ENCODE data around the gene VASP. TPM values are rescaled to one million over a fixed set of nuclear protein-coding genes. Genes with fewer than 3 reads are reported as not detected.

VASP gene
- polyA plus RNA-seq, 1 donor from 2014 or later: 6.1 TPM

DNA sequence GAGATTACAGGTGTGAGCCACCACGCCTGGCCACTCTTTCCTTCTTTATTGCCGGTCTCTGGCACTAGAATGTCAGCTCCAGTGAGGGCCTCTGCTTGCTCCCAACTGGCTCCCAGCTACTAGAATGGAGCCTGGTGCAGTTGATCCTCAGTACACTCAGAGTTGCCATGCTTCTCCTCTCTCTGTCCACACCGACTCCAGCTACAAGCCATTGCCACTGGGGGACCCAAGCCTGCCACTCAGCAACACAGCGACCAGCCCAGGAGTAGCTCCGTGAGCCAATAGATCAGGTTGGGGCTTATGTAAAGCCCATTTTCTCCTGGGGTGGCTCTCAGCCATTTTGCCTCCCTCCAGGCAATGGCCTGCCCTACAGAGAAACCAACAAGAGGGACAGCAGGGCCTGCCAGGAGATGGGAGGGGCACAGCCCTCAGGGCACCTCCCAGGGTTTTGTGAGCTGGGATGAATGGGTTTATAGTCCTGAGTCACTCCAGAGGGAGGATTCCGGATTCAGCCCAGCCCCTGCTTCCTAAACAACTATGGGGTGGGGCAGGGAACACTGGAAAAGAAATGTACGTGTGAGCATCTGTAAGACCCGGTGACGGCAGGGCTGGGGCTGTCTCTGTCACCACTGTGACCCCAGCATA is 40.8 kb downstream of the VASP start:
- Histone ChIP-seq H3K27ac (ENCODE audit: low read length) (no peak overlapping the region), H3K27me3 (ENCODE audit: insufficient read depth, low read depth, low read length) (no peaks in the 10 kb centered on the region), H4K20me1 (ENCODE audit: insufficient read depth) (no peaks in the 10 kb centered on the region), H2AFZ (ENCODE audit: low read depth, low read length) (no peak overlapping the region), H3K9me2 (ENCODE audit: insufficient read depth, low read length) (no peaks in the 10 kb centered on the region), H3K9me3 (ENCODE audit: low read length) (no peaks in the 10 kb centered on the region), H3K4me3 (ENCODE audit: low read length) (no peak overlapping the region), H3F3A (ENCODE audit: insufficient read depth, low read length, poor library complexity, severe bottlenecking) (no peaks in the 10 kb centered on the region), H3K36me3 (ENCODE audit: insufficient read depth, low read length) (no peaks in the 10 kb centered on the region), H3K79me2 (replicated peaks; ENCODE audit: insufficient read depth, low read length) (no peaks in the 10 kb centered on the region), H3K4me2 (ENCODE audit: low read length) (no peak overlapping the region), H3K9ac (ENCODE audit: low read length) (no peak overlapping the region)
- TF ChIP-seq, protein P1, sequence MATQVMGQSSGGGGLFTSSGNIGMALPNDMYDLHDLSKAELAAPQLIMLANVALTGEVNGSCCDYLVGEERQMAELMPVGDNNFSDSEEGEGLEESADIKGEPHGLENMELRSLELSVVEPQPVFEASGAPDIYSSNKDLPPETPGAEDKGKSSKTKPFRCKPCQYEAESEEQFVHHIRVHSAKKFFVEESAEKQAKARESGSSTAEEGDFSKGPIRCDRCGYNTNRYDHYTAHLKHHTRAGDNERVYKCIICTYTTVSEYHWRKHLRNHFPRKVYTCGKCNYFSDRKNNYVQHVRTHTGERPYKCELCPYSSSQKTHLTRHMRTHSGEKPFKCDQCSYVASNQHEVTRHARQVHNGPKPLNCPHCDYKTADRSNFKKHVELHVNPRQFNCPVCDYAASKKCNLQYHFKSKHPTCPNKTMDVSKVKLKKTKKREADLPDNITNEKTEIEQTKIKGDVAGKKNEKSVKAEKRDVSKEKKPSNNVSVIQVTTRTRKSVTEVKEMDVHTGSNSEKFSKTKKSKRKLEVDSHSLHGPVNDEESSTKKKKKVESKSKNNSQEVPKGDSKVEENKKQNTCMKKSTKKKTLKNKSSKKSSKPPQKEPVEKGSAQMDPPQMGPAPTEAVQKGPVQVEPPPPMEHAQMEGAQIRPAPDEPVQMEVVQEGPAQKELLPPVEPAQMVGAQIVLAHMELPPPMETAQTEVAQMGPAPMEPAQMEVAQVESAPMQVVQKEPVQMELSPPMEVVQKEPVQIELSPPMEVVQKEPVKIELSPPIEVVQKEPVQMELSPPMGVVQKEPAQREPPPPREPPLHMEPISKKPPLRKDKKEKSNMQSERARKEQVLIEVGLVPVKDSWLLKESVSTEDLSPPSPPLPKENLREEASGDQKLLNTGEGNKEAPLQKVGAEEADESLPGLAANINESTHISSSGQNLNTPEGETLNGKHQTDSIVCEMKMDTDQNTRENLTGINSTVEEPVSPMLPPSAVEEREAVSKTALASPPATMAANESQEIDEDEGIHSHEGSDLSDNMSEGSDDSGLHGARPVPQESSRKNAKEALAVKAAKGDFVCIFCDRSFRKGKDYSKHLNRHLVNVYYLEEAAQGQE (IDR thresholded peaks at IDR 0.05; ENCODE audit: borderline replicate concordance): no peak
- TF ChIP-seq, protein P2, sequence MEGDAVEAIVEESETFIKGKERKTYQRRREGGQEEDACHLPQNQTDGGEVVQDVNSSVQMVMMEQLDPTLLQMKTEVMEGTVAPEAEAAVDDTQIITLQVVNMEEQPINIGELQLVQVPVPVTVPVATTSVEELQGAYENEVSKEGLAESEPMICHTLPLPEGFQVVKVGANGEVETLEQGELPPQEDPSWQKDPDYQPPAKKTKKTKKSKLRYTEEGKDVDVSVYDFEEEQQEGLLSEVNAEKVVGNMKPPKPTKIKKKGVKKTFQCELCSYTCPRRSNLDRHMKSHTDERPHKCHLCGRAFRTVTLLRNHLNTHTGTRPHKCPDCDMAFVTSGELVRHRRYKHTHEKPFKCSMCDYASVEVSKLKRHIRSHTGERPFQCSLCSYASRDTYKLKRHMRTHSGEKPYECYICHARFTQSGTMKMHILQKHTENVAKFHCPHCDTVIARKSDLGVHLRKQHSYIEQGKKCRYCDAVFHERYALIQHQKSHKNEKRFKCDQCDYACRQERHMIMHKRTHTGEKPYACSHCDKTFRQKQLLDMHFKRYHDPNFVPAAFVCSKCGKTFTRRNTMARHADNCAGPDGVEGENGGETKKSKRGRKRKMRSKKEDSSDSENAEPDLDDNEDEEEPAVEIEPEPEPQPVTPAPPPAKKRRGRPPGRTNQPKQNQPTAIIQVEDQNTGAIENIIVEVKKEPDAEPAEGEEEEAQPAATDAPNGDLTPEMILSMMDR (IDR thresholded peaks at IDR 0.05; ENCODE audit: poor library complexity, severe bottlenecking): no peak
- no peak for TF ChIP-seq TAF1 (IDR thresholded peaks at IDR 0.05; ENCODE audit: low read depth)

DNA sequence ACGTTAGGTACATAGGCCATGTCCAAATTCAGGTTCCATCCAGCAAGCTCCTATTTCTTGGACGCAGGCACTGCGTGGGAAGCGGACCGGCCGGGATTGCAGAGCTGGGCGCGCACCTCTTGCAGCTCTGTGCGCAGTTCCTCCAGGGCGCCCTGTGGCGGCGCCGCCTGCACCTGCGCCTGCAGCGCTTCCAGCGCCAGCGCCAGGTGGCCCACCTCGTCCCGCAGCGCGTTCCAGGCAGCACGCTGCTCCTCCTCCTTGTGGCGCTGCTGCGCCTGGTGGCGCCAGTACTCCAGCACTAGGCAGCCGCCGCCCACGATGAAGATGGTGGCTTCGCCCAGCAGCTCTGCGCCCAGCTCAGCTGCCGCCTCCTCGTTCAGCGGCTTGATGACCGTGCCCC is 46.2 kb downstream of the VASP start:
- no peak overlapping the region for H3K4me3 ChIP-seq (ENCODE audit: low read length)
- H3K9me3 ChIP-seq (ENCODE audit: low read length): no peaks in the 10 kb centered on the region
- H3K79me2 ChIP-seq (replicated peaks; ENCODE audit: insufficient read depth, low read length): no peaks in the 10 kb centered on the region
- no peaks in the 10 kb centered on the region for H3K36me3 ChIP-seq (ENCODE audit: insufficient read depth, low read length)
- H3K27me3 ChIP-seq (ENCODE audit: insufficient read depth, low read depth, low read length): no peaks in the 10 kb centered on the region
- no peak overlapping the region for H3K4me2 ChIP-seq (ENCODE audit: low read length)
- no peaks in the 10 kb centered on the region for H3F3A ChIP-seq (ENCODE audit: insufficient read depth, low read length, poor library complexity, severe bottlenecking)
- H4K20me1 ChIP-seq (ENCODE audit: insufficient read depth): no peaks in the 10 kb centered on the region
- no peak overlapping the region for H2AFZ ChIP-seq (ENCODE audit: low read depth, low read length)
- no peak overlapping the region for H3K27ac ChIP-seq (ENCODE audit: low read length)
- TF ChIP-seq, protein P1 (IDR thresholded peaks at IDR 0.05; ENCODE audit: borderline replicate concordance): no peak
- TF ChIP-seq, protein P2 (IDR thresholded peaks at IDR 0.05; ENCODE audit: poor library complexity, severe bottlenecking): no peak
- TF ChIP-seq EP300 (conservative IDR thresholded peaks at IDR 0.05; ENCODE audit: poor library complexity, severe bottlenecking): no peak
- no peak for TF ChIP-seq RAD21 (conservative IDR thresholded peaks at IDR 0.05)
- TF ChIP-seq EZH2 (IDR thresholded peaks at IDR 0.05; ENCODE audit: borderline replicate concordance, insufficient read depth, low read length, poor library complexity, severe bottlenecking): no peak
- no peak for TF ChIP-seq POLR2AphosphoS5 (IDR thresholded peaks at IDR 0.05)
- no peak for TF ChIP-seq MXI1 (conservative IDR thresholded peaks at IDR 0.05; ENCODE audit: poor library complexity, severe bottlenecking)
- TF ChIP-seq TAF1 (IDR thresholded peaks at IDR 0.05; ENCODE audit: low read depth): no peak
- no peak for TF ChIP-seq SMC3 (conservative IDR thresholded peaks at IDR 0.05; ENCODE audit: poor library complexity)
- H3K9ac ChIP-seq (ENCODE audit: low read length): no peak overlapping the region
- no peaks in the 10 kb centered on the region for H3K9me2 ChIP-seq (ENCODE audit: insufficient read depth, low read length)
